ENCODE results near the gene PDYN. TPM values are rescaled to one million over a fixed set of nuclear protein-coding genes. Genes with fewer than 3 reads are reported as not detected.

PDYN gene
- total and polyA plus RNA-seq, 2 donors (not counting 1 experiment from before 2014, with no cell fraction given): not detected

GRCh38 chr20:1941226-1941625 lies 52.6 kb downstream of the PDYN start:
- 93% methylated on average over 8 of the region's 8 CpGs for WGBS (ENCODE audit: insufficient coverage)
- peaks cover 0 to 10% (median 5%) of the 10 kb centered on the region in 4 experiments for H3K27me3 ChIP-seq (replicated peaks in 1 of 4; ENCODE audit: control extremely low read depth in 1 of 4, control insufficient read depth in 3 of 4, insufficient read depth in 4 of 4, low read length in 3 of 4)
- H3K36me3 ChIP-seq (replicated peaks in 1 of 2; ENCODE audit: control extremely low read depth in 1 of 2, control insufficient read depth in 1 of 2, extremely low read depth in 1 of 2, insufficient read depth in 2 of 2, low read length in 1 of 2): no peaks in the 10 kb centered on the region
- Mint-ChIP-seq H3K4me1 (no peaks in the 10 kb centered on the region), H3K27me3 (peaks cover 6% of the 10 kb centered on the region), H3K9me3 (ENCODE audit: insufficient read depth) (no peaks in the 10 kb centered on the region), H3K4me3 (no peak overlapping the region), H3K27ac (no peak overlapping the region)
- no peaks in the 10 kb centered on the region for H3K79me2 ChIP-seq (ENCODE audit: control insufficient read depth, insufficient read depth, low read length)
- ChIA-PET POLR2A (no interaction called here), CTCF (interaction anchor here (1.6 kb wide), 1 partner anchor 23 kb away, joined by 5 read pairs; no protein-coding TSS in a partner anchor)
- no peak overlapping the region for H3K4me2 ChIP-seq (replicated peaks; ENCODE audit: low read depth, low read length, poor library complexity, severe bottlenecking)
- DNase-seq: no peak
- no peak overlapping the region for H2AFZ ChIP-seq (ENCODE audit: insufficient read depth, low read depth, low read length, poor library complexity, severe bottlenecking)
- ATAC-seq (ENCODE audit: low read depth): no peak
- TF ChIP-seq CTCF (IDR thresholded peaks at IDR 0.05): no peak
- no peak for TF ChIP-seq EZH2 (IDR thresholded peaks at IDR 0.05; ENCODE audit: borderline replicate concordance, insufficient read depth, low read depth, low read length, poor library complexity, severe bottlenecking)
- no peaks in the 10 kb centered on the region for H4K20me1 ChIP-seq (ENCODE audit: control insufficient read depth, insufficient read depth, low read length, poor library complexity, severe bottlenecking)
- H3K4me1 ChIP-seq (ENCODE audit: control insufficient read depth in 2 of 2, insufficient read depth in 2 of 2, low read length in 2 of 2): peaks cover 0 to 1% of the 10 kb centered on the region in 2 donors
- H3K4me3 ChIP-seq (ENCODE audit: control extremely low read depth in 1 of 5, extremely low read depth in 1 of 5, insufficient read depth in 1 of 5, low read depth in 2 of 5, low read length in 4 of 5): no peak overlapping the region
- intact Hi-C loops (cut with micrococcal nuclease): no loop called here
- no peak overlapping the region for H3K9ac ChIP-seq (ENCODE audit: low read length)
- H3K27ac ChIP-seq (ENCODE audit: low read length in 2 of 2): no peak overlapping the region
- H3K9me3 ChIP-seq (ENCODE audit: control extremely low read depth in 1 of 3, control insufficient read depth in 2 of 3, insufficient read depth in 1 of 3, low read length in 2 of 3): no peaks in the 10 kb centered on the region

GRCh38 chr20:1940581-1940980 lies 53.3 kb downstream of the PDYN start:
- WGBS (ENCODE audit: insufficient coverage): 80% methylated on average over 1 of the region's 5 CpGs
- Histone ChIP-seq H3K4me3 (ENCODE audit: control extremely low read depth in 1 of 5, extremely low read depth in 1 of 5, insufficient read depth in 1 of 5, low read depth in 2 of 5, low read length in 4 of 5) (no peak overlapping the region), H3K27me3 (replicated peaks in 1 of 4; ENCODE audit: control extremely low read depth in 1 of 4, control insufficient read depth in 3 of 4, insufficient read depth in 4 of 4, low read length in 3 of 4) (peaks cover 0 to 10% (median 3%) of the 10 kb centered on the region in 4 experiments), H3K79me2 (ENCODE audit: control insufficient read depth, insufficient read depth, low read length) (no peaks in the 10 kb centered on the region), H3K4me1 (ENCODE audit: control insufficient read depth in 2 of 2, insufficient read depth in 2 of 2, low read length in 2 of 2) (no peaks in the 10 kb centered on the region), H3K27ac (ENCODE audit: low read length in 2 of 2) (no peak overlapping the region), H4K20me1 (ENCODE audit: control insufficient read depth, insufficient read depth, low read length, poor library complexity, severe bottlenecking) (no peaks in the 10 kb centered on the region), H3K9ac (ENCODE audit: low read length) (no peak overlapping the region), H3K36me3 (replicated peaks in 1 of 2; ENCODE audit: control extremely low read depth in 1 of 2, control insufficient read depth in 1 of 2, extremely low read depth in 1 of 2, insufficient read depth in 2 of 2, low read length in 1 of 2) (no peaks in the 10 kb centered on the region), H3K9me3 (ENCODE audit: control extremely low read depth in 1 of 3, control insufficient read depth in 2 of 3, insufficient read depth in 1 of 3, low read length in 2 of 3) (no peaks in the 10 kb centered on the region), H2AFZ (ENCODE audit: insufficient read depth, low read depth, low read length, poor library complexity, severe bottlenecking) (no peak overlapping the region), H3K4me2 (replicated peaks; ENCODE audit: low read depth, low read length, poor library complexity, severe bottlenecking) (no peak overlapping the region)
- Mint-ChIP-seq H3K9me3 (ENCODE audit: insufficient read depth) (no peaks in the 10 kb centered on the region), H3K27ac (no peak overlapping the region), H3K4me1 (no peaks in the 10 kb centered on the region), H3K27me3 (peaks cover 6% of the 10 kb centered on the region), H3K4me3 (no peak overlapping the region)
- DNase-seq (no peak), ATAC-seq (ENCODE audit: low read depth) (no peak)
- CTCF ChIA-PET: interaction anchor here (1.6 kb wide), 1 partner anchor 24 kb away, joined by 5 read pairs; no protein-coding TSS in a partner anchor
- intact Hi-C loops (cut with micrococcal nuclease): no loop called here
- POLR2A ChIA-PET: no interaction called here
- TF ChIP-seq EZH2 (IDR thresholded peaks at IDR 0.05; ENCODE audit: borderline replicate concordance, insufficient read depth, low read depth, low read length, poor library complexity, severe bottlenecking) (no peak), CTCF (IDR thresholded peaks at IDR 0.05) (no peak)

All from B cell (primary cell).